BE2C (cell line): ENCODE data around the gene FGF22.

Source experiments
- DNase-seq: peaks from one replicate; pipeline ENCODE4 v3.0.0-alpha.2; 2020
- H3K27me3 ChIP-seq: fragments of 250-450 bp; sonication (Bioruptor Pico); 2 replicates; pipeline ENCODE4 v1.5.1; 2020; ENCODE audit warnings: mild to moderate bottlenecking
- H3K36me3 ChIP-seq: fragments of 250-450 bp; sonication (Bioruptor Pico); 2 replicates; pipeline ENCODE4 v1.5.1; 2020; ENCODE audit warnings: mild to moderate bottlenecking
- H3K4me1 ChIP-seq: fragments of 250-450 bp; sonication (Bioruptor Pico); 2 replicates; pipeline ENCODE4 v1.5.1; 2020
- H3K4me3 ChIP-seq: 2 replicates; pipeline ENCODE4 v1.5.1; 2011; ENCODE audit warnings: low read depth, low read length
- H3K9me3 ChIP-seq: fragments of 250-450 bp; sonication (Bioruptor Pico); 2 replicates; pipeline ENCODE4 v1.5.1; 2020
- TF ChIP-seq, protein P1 (sequence below): IDR thresholded peaks from 2 replicates; pipeline ENCODE4 v1.5.1; 2012; ENCODE audit warnings: mild to moderate bottlenecking, low read depth, low read length

The FGF22 gene

DNA sequence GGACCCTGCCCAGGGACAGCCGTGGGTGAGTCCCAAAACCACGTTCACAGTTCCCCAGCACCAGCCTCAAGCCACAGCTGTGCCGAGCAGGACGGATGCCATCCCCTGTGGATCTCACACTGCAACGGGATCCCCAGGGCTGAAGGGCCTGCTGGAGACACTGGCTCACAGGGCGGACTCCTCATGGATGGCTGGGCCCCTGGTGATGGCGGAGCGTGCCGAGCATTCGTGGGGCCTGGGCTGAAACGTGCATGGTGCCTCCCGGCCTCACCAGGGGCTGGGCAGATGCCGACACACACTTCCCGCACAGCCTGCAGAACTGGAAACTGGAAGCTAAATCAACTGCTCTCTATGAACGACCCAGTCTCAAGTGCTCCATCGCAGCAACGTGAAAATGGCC is 13.7 kb downstream of the FGF22 start:
- H3K36me3 ChIP-seq = peaks cover 73% of the 10 kb centered on the region
- no peaks in the 10 kb centered on the region for H3K9me3 ChIP-seq
- no peaks in the 10 kb centered on the region for H3K27me3 ChIP-seq
- H3K4me3 ChIP-seq = no peak overlapping the region
- no peaks in the 10 kb centered on the region for H3K4me1 ChIP-seq
- no peak for DNase-seq
- TF ChIP-seq, protein P1, sequence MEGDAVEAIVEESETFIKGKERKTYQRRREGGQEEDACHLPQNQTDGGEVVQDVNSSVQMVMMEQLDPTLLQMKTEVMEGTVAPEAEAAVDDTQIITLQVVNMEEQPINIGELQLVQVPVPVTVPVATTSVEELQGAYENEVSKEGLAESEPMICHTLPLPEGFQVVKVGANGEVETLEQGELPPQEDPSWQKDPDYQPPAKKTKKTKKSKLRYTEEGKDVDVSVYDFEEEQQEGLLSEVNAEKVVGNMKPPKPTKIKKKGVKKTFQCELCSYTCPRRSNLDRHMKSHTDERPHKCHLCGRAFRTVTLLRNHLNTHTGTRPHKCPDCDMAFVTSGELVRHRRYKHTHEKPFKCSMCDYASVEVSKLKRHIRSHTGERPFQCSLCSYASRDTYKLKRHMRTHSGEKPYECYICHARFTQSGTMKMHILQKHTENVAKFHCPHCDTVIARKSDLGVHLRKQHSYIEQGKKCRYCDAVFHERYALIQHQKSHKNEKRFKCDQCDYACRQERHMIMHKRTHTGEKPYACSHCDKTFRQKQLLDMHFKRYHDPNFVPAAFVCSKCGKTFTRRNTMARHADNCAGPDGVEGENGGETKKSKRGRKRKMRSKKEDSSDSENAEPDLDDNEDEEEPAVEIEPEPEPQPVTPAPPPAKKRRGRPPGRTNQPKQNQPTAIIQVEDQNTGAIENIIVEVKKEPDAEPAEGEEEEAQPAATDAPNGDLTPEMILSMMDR = no peak

- Histone ChIP-seq H3K4me3 (no peak overlapping the region), H3K9me3 (no peaks in the 10 kb centered on the region), H3K36me3 (peaks cover 64% of the 10 kb centered on the region), H3K27me3 (no peaks in the 10 kb centered on the region), H3K4me1 (no peaks in the 10 kb centered on the region)
- TF ChIP-seq, protein P1 = no peak
- DNase-seq = no peak
Observed at GRCh38 chr19:655691-656090, 16.0 kb downstream of the FGF22 start.

DNA sequence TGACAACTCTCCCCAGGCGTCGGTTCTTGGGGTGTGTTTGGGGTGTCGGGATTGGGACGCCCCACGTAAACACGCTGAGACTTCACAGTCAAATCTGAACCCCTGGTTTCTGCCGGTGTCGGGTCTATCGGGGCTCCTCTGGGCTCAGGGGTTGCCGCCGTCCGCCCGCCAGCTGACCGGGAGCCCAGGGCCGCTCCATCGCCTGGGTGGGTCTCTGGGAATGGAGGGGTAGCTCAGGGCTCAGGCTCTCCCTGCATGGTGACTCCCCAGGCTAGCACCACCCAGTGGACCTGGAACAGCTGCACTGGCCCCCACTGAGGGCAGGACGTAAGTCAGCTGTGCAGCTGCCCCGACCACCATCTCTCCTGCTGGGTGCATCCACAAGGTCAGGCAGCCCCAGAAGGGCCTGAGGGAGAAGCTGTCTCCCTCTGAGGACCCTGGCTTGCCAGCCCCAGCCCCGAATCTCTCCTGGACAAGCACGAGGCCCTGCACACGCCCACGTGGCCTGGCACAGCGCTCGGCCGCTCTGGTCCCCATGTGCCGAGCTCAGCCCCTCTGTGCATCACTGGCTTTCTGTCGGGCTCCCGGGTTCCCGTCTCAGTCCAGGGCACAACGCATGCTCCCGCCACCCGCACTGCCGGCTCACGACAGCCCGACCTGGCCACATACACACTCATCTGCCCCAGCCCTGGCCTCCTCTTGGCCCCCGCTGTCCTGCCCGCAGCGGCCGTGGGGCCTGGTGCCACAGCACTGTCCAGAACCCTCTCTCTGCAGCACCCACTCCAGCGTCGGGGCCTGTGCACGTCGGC is 17.3 kb downstream of the FGF22 start:
- no peaks in the 10 kb centered on the region for H3K4me1 ChIP-seq
- no peak overlapping the region for H3K4me3 ChIP-seq
- no peaks in the 10 kb centered on the region for H3K27me3 ChIP-seq
- peaks cover 53% of the 10 kb centered on the region for H3K36me3 ChIP-seq
- no peaks in the 10 kb centered on the region for H3K9me3 ChIP-seq
- TF ChIP-seq, protein P1 = no peak
- no peak for DNase-seq

DNA sequence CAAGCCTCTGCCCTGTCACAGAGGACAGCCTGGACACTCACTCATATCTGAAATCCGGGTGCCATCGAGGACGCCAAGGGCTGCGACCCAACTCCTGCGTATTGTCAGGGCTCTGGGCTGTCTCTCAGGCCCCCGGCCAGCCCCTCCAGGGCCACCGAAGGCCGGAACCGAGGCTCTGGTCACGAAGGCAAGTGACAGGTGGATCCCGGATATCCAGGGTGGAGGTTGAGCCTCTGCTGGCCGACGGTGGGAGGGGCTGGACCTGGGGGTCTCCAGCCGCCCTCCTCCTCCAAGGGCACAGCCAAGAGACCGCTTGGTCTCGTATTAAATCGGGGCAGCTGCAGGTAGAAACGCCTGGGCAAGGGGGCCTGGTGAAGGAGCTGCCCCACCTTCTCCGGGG is 17.9 kb downstream of the FGF22 start:
- no peaks in the 10 kb centered on the region; the same call in 1 of the 2 replicates for H3K27me3 ChIP-seq
- H3K9me3 ChIP-seq = no peaks in the 10 kb centered on the region
- H3K4me3 ChIP-seq = no peak overlapping the region
- TF ChIP-seq, protein P1 = no peak
- DNase-seq = no peak
- peaks cover 53% of the 10 kb centered on the region for H3K36me3 ChIP-seq
- no peaks in the 10 kb centered on the region for H3K4me1 ChIP-seq

DNA sequence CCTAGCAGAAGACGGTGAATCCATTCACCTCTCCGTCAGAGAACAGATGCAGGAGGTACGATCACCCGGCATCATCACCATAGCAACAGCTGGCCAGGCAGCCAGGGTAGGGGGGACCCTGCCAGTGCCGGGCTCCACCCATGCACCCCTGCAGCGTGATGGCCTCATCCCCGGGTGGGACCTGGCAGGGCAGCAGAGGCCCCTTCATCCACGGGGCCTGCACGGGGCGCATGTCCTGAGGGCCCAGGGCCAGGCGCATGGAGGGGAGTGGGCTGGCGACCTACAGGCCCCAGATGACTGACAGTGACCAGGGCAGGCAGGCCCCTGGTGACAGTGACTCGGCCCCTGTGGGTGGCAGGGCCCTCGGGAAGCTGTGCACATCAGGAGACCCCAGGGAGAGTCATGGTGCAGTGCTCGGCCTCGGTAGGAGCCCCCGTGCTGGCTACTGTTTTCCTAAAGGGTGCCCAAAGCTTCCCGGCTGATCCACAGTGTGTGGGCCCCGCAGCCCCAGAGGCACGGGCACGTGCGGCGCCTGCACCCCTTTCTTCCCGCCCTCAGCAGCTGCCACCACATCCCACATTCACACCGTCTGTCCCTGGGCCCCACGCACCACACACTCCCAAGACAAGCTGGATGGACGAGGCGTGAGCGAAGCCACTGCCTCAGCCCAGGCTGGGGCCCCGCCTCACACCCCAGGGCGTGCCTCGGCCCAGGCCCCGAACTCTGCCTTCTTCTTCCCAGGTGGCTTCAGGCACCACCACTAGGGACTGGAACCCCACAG is 18.6 kb downstream of the FGF22 start:
- TF ChIP-seq, protein P1 = no peak
- peaks cover 49% of the 10 kb centered on the region for H3K36me3 ChIP-seq
- no peak overlapping the region for H3K4me3 ChIP-seq
- H3K4me1 ChIP-seq = no peaks in the 10 kb centered on the region
- DNase-seq = no peak
- H3K9me3 ChIP-seq = no peaks in the 10 kb centered on the region
- H3K27me3 ChIP-seq = no peaks in the 10 kb centered on the region; the same call in 1 of the 2 replicates
